ENCODE data around the gene DLD.
"Not testable (repeated sequence)": the region's sequence is repeated elsewhere in the genome, so short reads cannot be mapped to it uniquely, and the experiment has no call there.

The DLD gene

DNA sequence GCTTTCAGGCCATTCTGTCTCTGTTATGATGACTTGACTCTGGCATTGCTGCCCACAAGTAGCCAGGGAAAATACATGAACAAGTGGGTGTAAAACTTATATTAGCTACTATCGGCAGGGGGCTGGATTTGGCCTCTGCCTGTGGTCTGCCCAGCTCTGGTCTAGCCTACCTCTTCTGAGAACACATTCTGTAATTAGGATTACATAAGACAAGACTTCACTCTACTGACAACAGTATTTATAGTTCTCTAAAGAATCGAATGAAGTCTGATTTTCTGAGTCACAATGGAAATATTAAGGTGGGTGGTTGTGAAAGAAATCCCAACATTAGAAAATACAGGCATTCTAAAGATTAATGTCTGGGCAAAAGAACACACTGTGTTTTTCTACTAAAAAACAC, 55.5 kb downstream of the DLD start:
- no peak for DNase-seq

DNA sequence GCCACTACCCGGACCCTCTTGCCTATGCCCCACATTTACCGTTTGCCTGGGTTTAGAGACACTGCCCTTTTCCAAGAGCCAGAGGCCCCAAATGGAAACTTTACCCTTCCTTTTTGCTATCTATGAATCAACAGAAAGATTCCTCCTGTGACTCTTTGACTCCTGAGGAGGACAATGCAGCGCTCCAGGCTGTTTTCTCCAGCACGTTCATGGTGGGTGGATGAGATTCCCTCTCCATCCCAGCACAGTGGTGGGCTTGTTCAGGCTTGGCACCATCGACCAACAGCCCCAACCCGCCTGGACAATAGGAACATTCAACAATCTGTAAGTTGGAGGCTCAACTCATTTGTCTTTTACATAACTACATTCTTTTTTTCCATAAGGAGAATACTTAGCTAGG, 55.9 kb downstream of the DLD start:
- no peak for DNase-seq

- no peak for DNase-seq
Observed at GRCh38 chr7:107948645-107949442, 57.9 kb downstream of the DLD start.

- no peak for DNase-seq
Observed at GRCh38 chr7:107949443-107949935, 58.5 kb downstream of the DLD start.

DNA sequence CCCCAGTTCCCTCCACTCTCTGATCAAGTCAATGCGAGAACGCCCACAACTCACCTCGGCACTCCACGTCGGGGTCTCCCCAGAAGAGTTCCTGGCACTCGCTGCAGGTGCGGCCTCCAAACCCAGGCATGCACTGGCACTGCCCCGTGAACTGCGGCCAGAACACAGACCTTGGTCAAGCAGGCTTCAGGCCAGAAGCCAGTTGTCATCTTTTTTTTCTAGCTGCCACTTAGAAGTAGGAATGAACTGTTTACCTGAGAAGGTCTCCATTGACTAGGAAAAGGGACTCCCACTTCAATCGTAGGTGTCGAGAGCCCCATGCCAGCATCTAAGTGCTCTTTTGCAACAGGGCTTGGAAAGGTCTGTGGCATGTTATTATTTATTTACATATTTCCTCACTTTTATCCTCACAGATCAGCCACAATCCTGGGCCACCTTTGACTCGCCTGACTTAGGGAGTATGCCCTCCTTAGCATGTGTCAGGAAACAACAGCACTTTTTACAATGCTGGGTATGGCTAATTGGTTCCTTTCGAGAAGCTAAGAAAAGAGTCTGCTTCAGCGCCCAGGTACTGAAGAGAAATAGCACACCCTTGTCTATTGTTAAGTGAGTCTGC, 60.3 kb downstream of the DLD start:
- no peak for DNase-seq

DNA sequence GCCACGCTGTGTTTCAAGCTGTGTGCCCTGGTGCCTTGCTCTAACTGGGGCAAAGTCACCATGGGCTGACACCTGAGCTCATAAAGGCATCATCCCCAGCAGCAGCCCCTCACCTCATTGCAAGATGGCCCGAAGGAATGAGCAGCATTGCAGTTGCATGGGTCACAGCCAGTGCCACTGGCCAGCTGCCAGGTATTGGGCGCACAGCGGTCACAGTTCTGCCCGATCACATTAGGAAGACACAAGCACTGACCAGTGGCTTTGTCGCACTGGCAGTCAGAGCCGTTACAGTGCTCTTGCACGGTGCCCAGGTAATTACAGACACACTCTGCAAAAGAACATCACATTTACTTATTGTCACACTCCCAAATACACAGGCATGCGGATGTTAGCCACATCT, 60.9 kb downstream of the DLD start:
- DNase-seq, result no peak

DNA sequence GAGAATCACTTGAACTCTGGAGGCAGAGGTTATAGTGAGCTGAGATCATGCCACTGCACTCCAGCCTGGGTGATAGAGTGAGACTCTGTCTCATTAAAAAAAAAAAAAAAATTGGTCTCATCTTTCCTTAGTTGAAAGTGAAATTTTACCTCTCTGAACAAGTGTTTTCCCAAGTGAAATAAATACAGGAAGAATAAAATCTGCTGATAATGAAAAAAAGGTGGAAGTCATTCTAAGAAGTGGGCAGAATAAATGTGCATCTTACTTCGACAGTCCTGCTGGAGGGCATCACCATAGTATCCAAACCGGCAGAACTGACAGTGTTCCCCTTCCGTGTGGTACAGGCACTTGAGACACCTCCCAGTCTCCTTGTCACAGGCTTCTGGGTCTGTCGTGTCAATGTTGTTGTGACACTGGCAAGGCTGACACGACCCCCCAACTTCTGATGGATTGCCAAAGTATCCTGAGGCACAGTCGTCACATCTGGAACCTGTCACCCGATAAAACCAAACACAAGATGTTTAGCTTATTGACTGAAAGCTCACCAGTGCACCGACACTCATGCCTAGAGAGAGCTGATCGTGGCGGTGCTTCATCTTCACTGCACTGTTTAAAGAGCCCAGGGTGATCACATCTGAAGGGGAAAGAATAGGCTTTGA, 62.4 kb downstream of the DLD start:
- DNase-seq, result no peak

GRCh38 chr7:107953924-107954303, 62.9 kb downstream of the DLD start:
- no peak for DNase-seq

DNA sequence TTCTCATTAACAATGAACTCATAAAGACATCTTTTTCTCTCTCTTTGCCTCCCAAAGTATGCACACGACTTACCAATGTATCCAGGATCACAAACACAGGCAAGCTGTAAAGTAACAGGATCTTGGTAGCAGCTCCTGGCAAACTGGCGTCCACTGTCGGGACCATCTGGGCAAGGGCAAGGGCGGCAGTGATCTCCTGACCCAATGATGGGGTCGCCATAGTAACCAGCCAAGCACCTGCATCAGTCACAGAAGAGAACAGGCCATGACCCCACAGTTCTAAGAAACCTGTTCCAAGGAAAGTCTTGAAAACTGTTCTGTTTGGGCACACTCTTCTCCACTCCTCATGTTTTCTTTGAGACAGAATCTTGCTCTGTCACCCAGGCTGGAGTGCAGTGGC, 64.4 kb downstream of the DLD start:
- no peak for DNase-seq

GRCh38 chr7:107956950-107957349, 66.0 kb downstream of the DLD start:
- DNase-seq, result not testable (repeated sequence)

- DNase-seq, result no peak
Observed at GRCh38 chr7:107957436-107957835, 66.5 kb downstream of the DLD start.

GRCh38 chr7:107958764-107959526, 68.0 kb downstream of the DLD start:
- DNase-seq, result no peak

DNA sequence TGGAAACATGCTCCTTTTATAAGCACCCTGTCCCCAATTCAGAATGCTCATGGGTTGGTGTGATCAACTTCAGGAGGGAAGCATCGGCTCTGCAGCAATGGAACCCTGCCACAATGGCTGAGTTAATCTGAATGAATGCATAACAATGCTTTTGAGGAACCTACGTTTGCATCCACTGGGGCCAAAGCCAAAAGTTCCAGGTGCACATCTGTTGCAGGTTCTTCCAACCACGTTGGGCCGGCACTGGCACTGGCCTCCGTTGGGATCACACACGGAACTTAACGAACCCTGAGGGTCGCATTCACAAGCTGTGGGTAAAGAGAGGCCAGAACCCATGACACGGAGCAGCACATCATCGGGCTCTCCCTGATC, 68.5 kb downstream of the DLD start:
- no peak for DNase-seq

DNA sequence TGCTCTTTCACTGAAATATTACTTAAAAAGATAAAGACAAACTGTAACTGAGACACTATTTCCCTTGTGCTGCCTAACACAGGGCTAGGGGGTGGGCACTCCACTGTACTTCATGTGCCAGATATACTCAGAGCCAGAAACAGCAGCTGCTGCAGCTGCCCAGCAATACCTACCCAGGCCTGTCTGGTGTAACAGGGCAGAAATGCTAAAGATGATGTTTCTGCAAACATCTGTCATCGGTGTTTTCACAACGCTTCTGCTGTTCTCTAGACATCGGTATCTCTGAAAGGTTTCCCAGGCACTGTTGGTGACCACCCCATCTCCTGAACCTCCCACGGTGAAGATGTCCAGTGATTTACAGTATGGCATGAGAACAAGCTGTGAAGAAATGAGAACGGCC, 69.3 kb downstream of the DLD start:
- no peak for DNase-seq

DNA sequence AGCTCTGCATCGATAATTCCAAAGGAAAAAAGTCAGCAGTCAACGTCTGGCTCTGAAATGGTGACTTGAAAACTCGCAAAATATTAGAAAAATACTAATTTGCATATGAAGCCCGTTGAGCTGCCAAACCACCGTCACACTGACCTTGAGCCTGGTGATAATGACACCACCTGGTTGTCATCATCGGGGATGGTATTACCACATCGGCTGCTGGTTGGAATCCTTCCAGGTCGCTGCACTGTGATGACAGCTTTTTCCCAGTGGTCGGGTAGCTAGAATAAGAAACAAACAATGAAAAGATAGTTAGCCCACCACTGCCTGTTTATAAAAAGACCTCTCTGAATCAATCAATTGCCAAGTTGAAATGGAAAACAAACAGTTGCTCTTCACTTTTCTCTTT, 70.4 kb downstream of the DLD start:
- DNase-seq, result no peak

- no peak for DNase-seq
Observed at GRCh38 chr7:107962817-107963216, 71.8 kb downstream of the DLD start.

- no peak for DNase-seq
Observed at GRCh38 chr7:107964510-107964909, 73.5 kb downstream of the DLD start.

DNA sequence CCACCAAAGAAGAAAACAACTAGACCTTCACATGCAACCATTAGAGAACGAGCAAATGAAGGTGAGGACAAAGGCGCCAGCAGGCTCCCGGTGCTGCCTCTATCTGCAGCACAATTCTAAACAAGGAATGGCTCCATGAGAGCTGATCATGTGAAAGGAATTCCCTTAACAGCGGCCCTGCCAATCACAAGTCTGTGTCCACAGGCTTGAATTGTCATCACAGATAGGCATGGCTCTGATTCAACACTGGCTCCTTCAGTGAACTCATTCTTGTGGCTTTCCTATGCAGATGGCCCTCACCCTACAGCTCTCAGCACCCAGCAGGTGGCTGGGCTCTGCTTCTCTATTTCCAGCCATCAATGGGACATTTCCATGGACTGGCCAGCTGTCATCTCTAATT, 75.7 kb downstream of the DLD start:
- no peak for DNase-seq

GRCh38 chr7:107967420-107967819, 76.4 kb downstream of the DLD start:
- DNase-seq, result peak; percentile 50

DNA sequence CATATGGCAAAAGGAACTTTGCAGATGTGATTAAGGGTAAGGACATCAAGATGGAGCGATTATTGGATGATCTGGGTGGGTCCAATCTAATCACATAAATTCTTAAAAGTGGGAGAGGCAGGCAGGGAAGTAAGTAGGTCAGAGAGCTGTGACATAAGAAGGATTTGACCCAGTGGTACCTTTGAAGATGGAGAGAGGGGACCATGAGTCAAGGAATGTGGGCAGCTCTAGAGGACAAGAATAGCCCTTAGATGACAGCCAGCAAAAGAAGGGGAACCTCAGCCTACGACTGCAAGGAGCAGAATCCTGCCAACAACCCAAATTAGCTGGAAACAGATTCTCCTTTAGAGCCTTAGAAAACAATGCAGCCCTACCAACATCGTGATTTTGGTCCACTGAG, 77.5 kb downstream of the DLD start:
- no peak for DNase-seq

DNA sequence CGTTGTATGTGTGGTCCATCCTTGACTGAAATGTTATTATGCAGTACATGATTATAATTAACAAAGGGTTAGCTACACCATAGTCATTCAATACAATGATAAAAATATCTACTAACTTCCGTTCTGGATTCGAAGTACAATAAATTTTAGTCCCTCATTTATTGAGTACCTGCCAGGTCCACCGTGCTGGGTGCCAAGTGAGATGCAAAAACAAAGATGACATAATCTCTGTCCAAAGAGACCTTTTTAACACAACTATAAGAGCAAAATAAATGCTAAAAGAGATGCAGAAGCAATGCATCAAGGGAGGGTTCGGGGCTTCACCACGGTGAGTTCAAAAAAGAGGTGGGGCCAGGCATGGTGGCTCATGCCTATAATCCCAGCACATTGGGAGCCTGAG, 78.9 kb downstream of the DLD start:
- no peak for DNase-seq

All from NCI-H748 treated with DMSO at 0.1 percent for 48 hours (cell line).